Tibial artery (tissue), 4 donors: ENCODE results near the gene GRIN2A.

Experiments used
- DNase-seq, 2 donors: peaks; one replicate each; pipeline ENCODE4 v3.0.0-alpha.2; 2019
- H3K27ac ChIP-seq, 2 donors: fragments of 200-600 bp; sonication (generic) in 1 of 2; 1 replicate in 1 of 2; 2 replicates in 1 of 2; pipeline ENCODE4 v1.5.1; 2018 to 2019; ENCODE audit warnings: mild to moderate bottlenecking in 1 of 2
- H3K27me3 ChIP-seq, 2 donors: fragments of 200-600 bp; sonication (generic) in 1 of 2; one replicate each; pipeline versions ENCODE4 v1.5.1 to v1.6.0; 2016 to 2019
- H3K36me3 ChIP-seq, 3 donors: fragments of 200-600 bp; sonication (generic) in 2 of 3; one replicate each; pipeline ENCODE4 v1.5.1; 2016 to 2019; ENCODE audit warnings: mild to moderate bottlenecking in 2 of 3
- H3K4me1 ChIP-seq, 4 donors: fragments of 200-600 bp; sonication (generic) in 2 of 4; 1 replicate in 3 of 4; 2 replicates in 1 of 4; pipeline ENCODE4 v1.5.1; 2016 to 2019
- H3K4me3 ChIP-seq, 2 donors: fragments of 200-600 bp; sonication (generic) in 1 of 2; 1 replicate in 1 of 2; 2 replicates in 1 of 2; pipeline ENCODE4 v1.5.1; 2018 to 2019; ENCODE audit warnings: mild to moderate bottlenecking in 2 of 2
- H3K9me3 ChIP-seq, 3 donors: fragments of 200-600 bp; sonication (generic) in 1 of 3; one replicate each; pipeline ENCODE4 v1.5.1; 2016 to 2019
- CTCF ChIP-seq, 2 experiments: fragments of 200-600 bp in 1 of 2; fragments of 450-650 bp in 1 of 2; IDR thresholded peaks; one replicate each; pipeline ENCODE4 v1.5.1; 2017 to 2019; ENCODE audit warnings: antibody characterized with exemption in 2 of 2, mild to moderate bottlenecking in 1 of 2, moderate library complexity in 1 of 2
- intact Hi-C: fragments of 100-400 bp; cut with DNase I; formaldehyde crosslinking; loops from one replicate; pipeline ENCODE4 v1.15.0; 2023; ENCODE audit warnings: low total_unique reads

GRIN2A gene

GRCh38 chr16:10009684-10010083 lies 172.5 kb downstream of the GRIN2A start:
- no peaks in the 10 kb centered on the region for H3K27me3 ChIP-seq
- no peak overlapping the region for H3K27ac ChIP-seq
- H3K9me3 ChIP-seq = no peaks in the 10 kb centered on the region
- no peaks in the 10 kb centered on the region for H3K36me3 ChIP-seq
- no peak overlapping the region for H3K4me3 ChIP-seq
- no peaks in the 10 kb centered on the region for H3K4me1 ChIP-seq
- no peak for TF ChIP-seq CTCF (IDR thresholded peaks at IDR 0.05)
- intact Hi-C loops = no loop called here
- no peak for DNase-seq

GRCh38 chr16:10003486-10003885 lies 178.7 kb downstream of the GRIN2A start:
- no peaks in the 10 kb centered on the region for H3K4me1 ChIP-seq
- H3K9me3 ChIP-seq = no peaks in the 10 kb centered on the region
- TF ChIP-seq CTCF (IDR thresholded peaks at IDR 0.05) = no peak
- no peak overlapping the region for H3K27ac ChIP-seq
- H3K4me3 ChIP-seq = no peak overlapping the region
- intact Hi-C loops = no loop called here
- DNase-seq = no peak
- no peaks in the 10 kb centered on the region for H3K36me3 ChIP-seq
- no peaks in the 10 kb centered on the region for H3K27me3 ChIP-seq

GRCh38 chr16:10001258-10001775 lies 180.9 kb downstream of the GRIN2A start:
- no peak for DNase-seq
- TF ChIP-seq CTCF (IDR thresholded peaks at IDR 0.05) = no peak
- Histone ChIP-seq H3K36me3 (no peaks in the 10 kb centered on the region), H3K27ac (no peak overlapping the region), H3K4me1 (no peaks in the 10 kb centered on the region), H3K9me3 (no peaks in the 10 kb centered on the region), H3K4me3 (no peak overlapping the region), H3K27me3 (no peaks in the 10 kb centered on the region)
- intact Hi-C loops = no loop called here

GRCh38 chr16:9996221-9996620 lies 186.0 kb downstream of the GRIN2A start:
- Histone ChIP-seq H3K9me3 (no peaks in the 10 kb centered on the region), H3K27ac (no peak overlapping the region), H3K27me3 (no peaks in the 10 kb centered on the region), H3K4me3 (no peak overlapping the region), H3K36me3 (no peaks in the 10 kb centered on the region), H3K4me1 (no peaks in the 10 kb centered on the region)
- no peak for TF ChIP-seq CTCF (IDR thresholded peaks at IDR 0.05)
- intact Hi-C loops = no loop called here
- DNase-seq = no peak

- H3K4me1 ChIP-seq = no peaks in the 10 kb centered on the region
- peaks cover 0 to 5% (median 0%) of the 10 kb centered on the region in 3 donors for H3K9me3 ChIP-seq
- no peak overlapping the region for H3K27ac ChIP-seq
- no peak for TF ChIP-seq CTCF (IDR thresholded peaks at IDR 0.05)
- H3K4me3 ChIP-seq = no peak overlapping the region
- no peak for DNase-seq
- no peaks in the 10 kb centered on the region for H3K36me3 ChIP-seq
- intact Hi-C loops = no loop called here
- H3K27me3 ChIP-seq = no peaks in the 10 kb centered on the region
Measured at GRCh38 chr16:9992441-9992840, 189.8 kb downstream of the GRIN2A start.

GRCh38 chr16:9980981-9981380 lies 201.2 kb downstream of the GRIN2A start:
- no peaks in the 10 kb centered on the region for H3K4me1 ChIP-seq
- no peak for DNase-seq
- H3K4me3 ChIP-seq = no peak overlapping the region
- no peaks in the 10 kb centered on the region for H3K36me3 ChIP-seq
- TF ChIP-seq CTCF (IDR thresholded peaks at IDR 0.05) = no peak
- no peaks in the 10 kb centered on the region for H3K9me3 ChIP-seq
- H3K27me3 ChIP-seq = no peaks in the 10 kb centered on the region
- H3K27ac ChIP-seq = no peak overlapping the region
- intact Hi-C loops = no loop called here
